HFF-Myc (cell line): ENCODE results near the gene PPP1R3F.

Experiments
- DNase-seq: peaks from one replicate; pipeline ENCODE4 v3.0.0-alpha.2; 2011; ENCODE audit warnings: low read depth; ENCODE audit errors: extremely low read depth
- H3K4me3 ChIP-seq: replicated peaks from 2 replicates; pipeline ENCODE4 v1.5.1; 2011; ENCODE audit warnings: low read depth, mild to moderate bottlenecking, control low read depth, low read length
- CTCF ChIP-seq: IDR thresholded peaks from 2 replicates; pipeline ENCODE4 v1.5.1; 2012; ENCODE audit warnings: mild to moderate bottlenecking, low read depth, low read length, control low read depth; ENCODE audit errors: missing control alignments

PPP1R3F gene

GRCh38 chrX:49247916-49248811 is 21.4 kb upstream of the PPP1R3F start:
- DNase-seq: no peak
- TF ChIP-seq CTCF: no peak
- no peak overlapping the region for H3K4me3 ChIP-seq

GRCh38 chrX:49249071-49249470 is 20.5 kb upstream of the PPP1R3F start:
- DNase-seq: no peak
- no peak for TF ChIP-seq CTCF
- no peak overlapping the region for H3K4me3 ChIP-seq

- no peak for TF ChIP-seq CTCF
- DNase-seq: no peak
- H3K4me3 ChIP-seq: no peak overlapping the region
Observed at GRCh38 chrX:49249616-49250015, 20.0 kb upstream of the PPP1R3F start.

- no peak for TF ChIP-seq CTCF
- H3K4me3 ChIP-seq: no peak overlapping the region
- no peak for DNase-seq
Observed at GRCh38 chrX:49250066-49250465, 19.5 kb upstream of the PPP1R3F start.

- DNase-seq: no peak
- H3K4me3 ChIP-seq: no peak overlapping the region
- no peak for TF ChIP-seq CTCF
Observed at GRCh38 chrX:49250578-49250977, 19.0 kb upstream of the PPP1R3F start.

DNA sequence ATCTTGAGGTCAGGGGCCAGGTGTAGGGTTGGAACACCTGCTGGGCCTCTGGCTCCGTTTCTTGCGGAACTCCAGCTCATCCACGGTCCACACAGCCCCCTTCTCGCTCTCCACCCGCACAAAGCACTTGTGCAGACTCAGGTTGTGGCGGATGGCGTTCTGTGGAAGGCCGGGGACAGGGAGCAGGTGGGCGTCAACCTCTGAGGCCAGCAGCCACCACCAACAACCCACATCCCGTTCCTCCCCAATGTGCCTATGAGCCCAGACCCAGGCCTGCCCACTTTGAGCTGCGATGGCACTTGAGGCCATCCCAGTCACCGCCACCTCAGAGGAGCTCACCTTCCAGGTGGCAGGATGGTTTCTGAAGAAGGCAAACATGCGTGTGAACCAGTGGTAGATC is 18.3 kb upstream of the PPP1R3F start:
- H3K4me3 ChIP-seq: no peak overlapping the region
- DNase-seq: no peak
- no peak for TF ChIP-seq CTCF
